ENCODE results near the gene C11orf24. TPM values are rescaled to one million over a fixed set of nuclear protein-coding genes. Genes with fewer than 3 reads are reported as not detected.

C11orf24 gene
- total and polyA plus RNA-seq, 2 of the 8 experiments (the other 6 are each of a cell fraction or from before 2014, with no cell fraction given) = 45.4 to 51.7 TPM

DNA sequence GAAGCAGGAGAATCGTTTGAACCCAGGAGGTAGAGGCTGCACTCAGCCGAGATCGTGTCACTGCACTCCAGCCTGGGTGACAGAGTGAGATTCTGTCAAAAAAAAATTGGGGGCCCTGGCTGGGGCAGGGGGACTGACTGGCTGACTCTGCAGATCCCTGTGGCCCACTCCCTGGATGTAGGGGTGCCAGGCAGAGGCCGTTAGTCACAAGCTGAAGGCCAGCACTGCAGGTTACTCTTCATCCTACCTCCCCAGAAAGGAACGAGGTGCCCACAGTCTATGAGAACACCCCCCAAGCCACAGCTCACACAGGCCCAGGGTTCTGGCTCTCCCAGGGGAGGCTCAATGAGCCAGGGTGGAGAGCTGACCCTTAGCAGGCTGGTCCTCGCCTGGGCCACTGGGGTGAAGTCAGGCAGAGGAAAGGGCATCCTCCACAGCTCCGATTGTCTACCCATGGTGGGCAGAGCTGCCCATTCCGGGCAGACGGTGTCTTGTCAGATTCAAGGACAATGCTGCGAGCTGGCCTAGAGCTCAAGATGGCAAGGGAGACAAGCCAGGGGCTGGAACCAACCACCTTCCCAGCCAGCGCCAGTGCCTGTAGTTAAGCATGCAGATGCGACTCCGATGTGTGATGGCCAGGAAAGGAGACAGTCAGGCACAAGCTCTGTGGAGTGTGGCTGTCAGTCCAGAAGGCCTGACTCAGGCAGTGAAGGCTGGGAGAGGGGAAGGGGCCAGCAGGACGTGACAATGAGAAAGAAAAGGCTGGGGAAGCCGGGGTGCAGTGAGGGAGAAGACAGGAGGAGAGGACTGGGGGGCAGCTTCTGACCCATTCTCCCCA, 12.4 kb downstream of the C11orf24 start (continued):
- TF ChIP-seq, protein P1, sequence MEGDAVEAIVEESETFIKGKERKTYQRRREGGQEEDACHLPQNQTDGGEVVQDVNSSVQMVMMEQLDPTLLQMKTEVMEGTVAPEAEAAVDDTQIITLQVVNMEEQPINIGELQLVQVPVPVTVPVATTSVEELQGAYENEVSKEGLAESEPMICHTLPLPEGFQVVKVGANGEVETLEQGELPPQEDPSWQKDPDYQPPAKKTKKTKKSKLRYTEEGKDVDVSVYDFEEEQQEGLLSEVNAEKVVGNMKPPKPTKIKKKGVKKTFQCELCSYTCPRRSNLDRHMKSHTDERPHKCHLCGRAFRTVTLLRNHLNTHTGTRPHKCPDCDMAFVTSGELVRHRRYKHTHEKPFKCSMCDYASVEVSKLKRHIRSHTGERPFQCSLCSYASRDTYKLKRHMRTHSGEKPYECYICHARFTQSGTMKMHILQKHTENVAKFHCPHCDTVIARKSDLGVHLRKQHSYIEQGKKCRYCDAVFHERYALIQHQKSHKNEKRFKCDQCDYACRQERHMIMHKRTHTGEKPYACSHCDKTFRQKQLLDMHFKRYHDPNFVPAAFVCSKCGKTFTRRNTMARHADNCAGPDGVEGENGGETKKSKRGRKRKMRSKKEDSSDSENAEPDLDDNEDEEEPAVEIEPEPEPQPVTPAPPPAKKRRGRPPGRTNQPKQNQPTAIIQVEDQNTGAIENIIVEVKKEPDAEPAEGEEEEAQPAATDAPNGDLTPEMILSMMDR (IDR thresholded peaks at IDR 0.05; ENCODE audit: control extremely low read depth in 1 of 3, insufficient read depth in 1 of 3, low read depth in 1 of 3, low read length in 3 of 3) = no peak
